ENCODE measurements around the gene STK24. TPM values are rescaled to one million over a fixed set of nuclear protein-coding genes. Genes with fewer than 3 reads are reported as not detected.
A peak's percentile ranks its signal among the peaks of the same experiment; 100 is the strongest.
"Not testable (repeated sequence)": the region's sequence is repeated elsewhere in the genome, so short reads cannot be mapped to it uniquely, and the experiment has no call there.

STK24 gene
- total RNA-seq, 2 experiments from 2014 or later, result 60.4 to 88.7 TPM

GRCh38 chr13:98570929-98571372 is 6.0 kb downstream of the STK24 start:
- TF ChIP-seq EZH2phosphoT487 (IDR thresholded peaks at IDR 0.05; ENCODE audit: borderline replicate concordance, low read depth, low read length) (no peak), CTCF (conservative IDR thresholded peaks at IDR 0.05; ENCODE audit: low read length) (no peak)
- H4K20me1 ChIP-seq (ENCODE audit: insufficient read depth, low read length), result peaks cover 27% of the 10 kb centered on the region

GRCh38 chr13:98569494-98570367 is 7.2 kb downstream of the STK24 start:
- CTCF ChIA-PET (ENCODE audit: unreplicated experiment); BruUV-seq (replicated peaks); H2AFZ ChIP-seq (ENCODE audit: low read length); H3K9me2 ChIP-seq (ENCODE audit: insufficient read depth, low read length); DNase-seq (ENCODE audit: low spot score): not testable (repeated sequence)
- Histone ChIP-seq H3K4me3 (ENCODE audit: low read depth, low read length, poor library complexity, severe bottlenecking) (peak overlapping the region; percentile 68), H3K4me1 (ENCODE audit: insufficient read depth, low read length, poor library complexity, severe bottlenecking) (peaks cover 91% of the 10 kb centered on the region), H3K9me3 (ENCODE audit: low read length) (peaks cover 10% of the 10 kb centered on the region; the same call in 1 of the 2 replicates), H3K79me2 (ENCODE audit: insufficient read depth, low read depth, low read length) (peaks cover 98% of the 10 kb centered on the region), H3K4me2 (ENCODE audit: low read length) (peak overlapping the region; percentile 95), H3K27ac (ENCODE audit: low read depth, low read length, poor library complexity, severe bottlenecking) (peak overlapping the region; percentile 99), H4K20me1 (ENCODE audit: insufficient read depth, low read length) (peaks cover 22% of the 10 kb centered on the region), H3K36me3 (ENCODE audit: insufficient read depth, low read length) (peaks cover 16% of the 10 kb centered on the region)
- intact Hi-C loops (cut with micrococcal nuclease; ENCODE audit: unreplicated experiment), result loop anchor here (2.0 to 10.0 kb wide), 3 partner anchors 81 to 1135 kb away; partner anchors contain the start of genes RAP2A and TM9SF2
- POLR2A ChIA-PET, result interaction anchor here (3.0 kb wide), 1 partner anchor 82 kb away, joined by 16 read pairs; no protein-coding TSS in a partner anchor

More at GRCh38 chr13:98570929-98571372, 6.0 kb downstream of the STK24 start:
- peak; percentile 87 for DNase-seq (ENCODE audit: low spot score)
- no peaks in the 10 kb centered on the region for H3K9me2 ChIP-seq (ENCODE audit: insufficient read depth, low read length)
- ChIA-PET CTCF (ENCODE audit: unreplicated experiment) (no interaction called here), POLR2A (interaction anchor here (3.0 kb wide), 1 partner anchor 83 kb away, joined by 16 read pairs; no protein-coding TSS in a partner anchor)
- BruUV-seq (replicated peaks), result no TSS peak
- peak overlapping the region; percentile 99 for H3K27ac ChIP-seq (ENCODE audit: low read depth, low read length, poor library complexity, severe bottlenecking)
- peaks cover 81% of the 10 kb centered on the region for H3K4me1 ChIP-seq (ENCODE audit: insufficient read depth, low read length, poor library complexity, severe bottlenecking)
- intact Hi-C loops (cut with micrococcal nuclease; ENCODE audit: unreplicated experiment), result loop anchor here (2.0 to 10.0 kb wide), 3 partner anchors 82 to 1136 kb away; partner anchors contain the start of genes RAP2A and TM9SF2
- H3K4me3 ChIP-seq (ENCODE audit: low read depth, low read length, poor library complexity, severe bottlenecking), result peak overlapping the region; percentile 68
- no peak overlapping the region for H2AFZ ChIP-seq (ENCODE audit: low read length)
- H3K9me3 ChIP-seq (ENCODE audit: low read length), result peaks cover 10% of the 10 kb centered on the region; the same call in 1 of the 2 replicates
- H3K36me3 ChIP-seq (ENCODE audit: insufficient read depth, low read length), result peaks cover 16% of the 10 kb centered on the region
- peaks cover 98% of the 10 kb centered on the region for H3K79me2 ChIP-seq (ENCODE audit: insufficient read depth, low read depth, low read length)
- peak overlapping the region; percentile 95 for H3K4me2 ChIP-seq (ENCODE audit: low read length)

- ChIA-PET POLR2A (no interaction called here), CTCF (ENCODE audit: unreplicated experiment) (no interaction called here)
- intact Hi-C loops (cut with micrococcal nuclease; ENCODE audit: unreplicated experiment), result no loop called here
- no peak for DNase-seq (ENCODE audit: low spot score)
- H3K9me2 ChIP-seq (ENCODE audit: insufficient read depth, low read length), result no peaks in the 10 kb centered on the region
- H3K36me3 ChIP-seq (ENCODE audit: insufficient read depth, low read length), result peaks cover 16% of the 10 kb centered on the region
- peaks cover 98% of the 10 kb centered on the region for H3K79me2 ChIP-seq (ENCODE audit: insufficient read depth, low read depth, low read length)
- H3K4me2 ChIP-seq (ENCODE audit: low read length), result no peak overlapping the region
- peaks cover 19% of the 10 kb centered on the region for H4K20me1 ChIP-seq (ENCODE audit: insufficient read depth, low read length)
- TF ChIP-seq CTCF (conservative IDR thresholded peaks at IDR 0.05; ENCODE audit: low read length), result no peak
- TF ChIP-seq EZH2phosphoT487 (IDR thresholded peaks at IDR 0.05; ENCODE audit: borderline replicate concordance, low read depth, low read length), result no peak
- H3K27ac ChIP-seq (ENCODE audit: low read depth, low read length, poor library complexity, severe bottlenecking), result peak overlapping the region; percentile 76
- no TSS peak for BruUV-seq (replicated peaks)
- no peak overlapping the region for H3K4me3 ChIP-seq (ENCODE audit: low read depth, low read length, poor library complexity, severe bottlenecking)
- H3K4me1 ChIP-seq (ENCODE audit: insufficient read depth, low read length, poor library complexity, severe bottlenecking), result peaks cover 96% of the 10 kb centered on the region
- peaks cover 10% of the 10 kb centered on the region; the same call in 1 of the 2 replicates for H3K9me3 ChIP-seq (ENCODE audit: low read length)
- no peak overlapping the region for H2AFZ ChIP-seq (ENCODE audit: low read length)
Observed at GRCh38 chr13:98568918-98569317, 8.0 kb downstream of the STK24 start.

All from OCI-LY7 (cell line).